Pancreas (tissue), 10 donors: ENCODE results near the gene HIP1R. TPM values are rescaled to one million over a fixed set of nuclear protein-coding genes. Genes with fewer than 3 reads are reported as not detected.
A peak's percentile ranks its signal among the peaks of the same experiment; 100 is the strongest.

Experiments used
- ATAC-seq, 4 donors: fragments of 200-7000 bp; cut with Tn5 transposase; one replicate each; pipeline versions ENCODE4 v1.8.0 to v1.9.1; 2020; ENCODE audit warnings: mild to moderate bottlenecking in 4 of 4, moderate library complexity in 4 of 4
- DNase-seq, 6 donors: peaks; one replicate each; pipeline ENCODE4 v3.0.0-alpha.2; 2020
- FAIRE-seq: peaks from 2 replicates; lab custom pipeline; 2012; peaks lifted over from hg19 to GRCh38; lab: Jason Lieb, UNC
- H3K27ac ChIP-seq, 4 donors: fragments of 200-600 bp; sonication (generic); 1 replicate in 3 of 4; 2 replicates in 1 of 4; pipeline versions ENCODE4 v1.5.0 to v1.8.0; 2020
- H3K27me3 ChIP-seq, 4 donors: fragments of 200-600 bp; one replicate each; pipeline ENCODE4 v1.8.0; 2021
- H3K36me3 ChIP-seq, 3 donors: fragments of 200-600 bp; sonication (generic) in 1 of 3; one replicate each; pipeline versions ENCODE4 v1.5.0 to v1.8.0; 2020 to 2021
- H3K4me1 ChIP-seq, 3 donors: fragments of 200-600 bp; one replicate each; pipeline ENCODE4 v1.8.0; 2021
- H3K4me3 ChIP-seq, 4 donors: fragments of 200-600 bp; sonication (generic) in 2 of 4; one replicate each; pipeline versions ENCODE4 v1.5.0 to v1.8.0; 2020 to 2021
- H3K9me3 ChIP-seq, 4 donors: fragments of 200-600 bp; one replicate each; pipeline ENCODE4 v1.8.0; 2021
- CTCF ChIP-seq, 4 donors: fragments of 200-600 bp; sonication (generic) in 3 of 4; IDR thresholded peaks; one replicate each; pipeline versions ENCODE4 v1.5.0 to v1.8.0; 2021; ENCODE audit warnings: antibody characterized with exemption in 4 of 4
- WGBS, 2 donors: extraction: QIAGEN DNeasy Blood & Tissue Kit; methylation state at CpG; one replicate each; pipeline ENCODE4 v1.1.7; 2013; 5-methylcytosine and 5-hydroxymethylcytosine counted together
- intact Hi-C, 3 donors: fragments of 100-400 bp; cut with DNase I; formaldehyde crosslinking; loops; one replicate each; pipeline versions ENCODE4 v1.11.1 to v1.14.2; 2022
- polyA plus RNA-seq, 2 donors: library from polyadenylated mRNA; stranded (reverse); fragments of 200-250 nt; gene quantifications; one replicate each; pipeline ENCODE4 v1.2.3, GENCODE V29; 2013
- total RNA-seq, 6 donors: library from RNA; stranded (reverse); fragmentation: NEBNext Ultra II Directional in 4 of 6; extraction: Animal tissue kit (Norgen Biotek cat#: 25700) in 4 of 6; gene quantifications; one replicate each; pipeline versions ENCODE4 v1.2.1 to v1.2.4, GENCODE V29; 2021 to 2023
- donor health status: healthy with polysubstance abuse.
- donor health status: DM: no; HTN: no; CAD: no; lungs with moderate emphysema.
- donor health status: DM: no; HTN: no; CAD: no.
- donor health status: control.
- donor health status: control.
- donor health status: Bipolar disorder and iron deficiency.
- donor health status: DM: yes; HTN: yes; CAD: no.
- donor health status: DM: no; HTN: no; CAD: no.
- donor health status: DM: no; HTN: no; CAD: no.
- donor health status: DM: yes; HTN: yes; CAD: no.

The HIP1R gene
- total and polyA plus RNA-seq, 8 donors = 41.0 to 206 (median 50.8) TPM

- H3K36me3 ChIP-seq = no peaks in the 10 kb centered on the region
- no peak overlapping the region for H3K27ac ChIP-seq
- FAIRE-seq (no peak), DNase-seq (peak in 1 of 6 donors; percentile 13), ATAC-seq (no peak)
- no peaks in the 10 kb centered on the region for H3K9me3 ChIP-seq
- no peaks in the 10 kb centered on the region for H3K27me3 ChIP-seq
- H3K4me3 ChIP-seq = no peak overlapping the region
- no peak for TF ChIP-seq CTCF (IDR thresholded peaks at IDR 0.05)
- WGBS, 2 donors = 68 to 75% methylated on average over 3 of the region's 3 CpGs
- intact Hi-C loops = no loop called here
- peaks cover 8 to 41% (median 26%) of the 10 kb centered on the region in 3 donors for H3K4me1 ChIP-seq
These were observed 41.5 kb downstream of the HIP1R start for GRCh38 chr12:122876731-122877130.

GRCh38 chr12:122878780-122879612, 43.7 kb downstream of the HIP1R start:
- no peak for ATAC-seq
- intact Hi-C loops = no loop called here
- no peaks in the 10 kb centered on the region for H3K36me3 ChIP-seq
- H3K4me3 ChIP-seq = no peak overlapping the region
- H3K9me3 ChIP-seq = no peaks in the 10 kb centered on the region
- TF ChIP-seq CTCF (IDR thresholded peaks at IDR 0.05) = no peak
- 83 to 84% methylated on average over 17 of the region's 17 CpGs for WGBS, 2 donors
- FAIRE-seq = no peak
- H3K27me3 ChIP-seq = no peaks in the 10 kb centered on the region
- DNase-seq = no peak
- peaks cover 8 to 26% (median 14%) of the 10 kb centered on the region in 3 donors for H3K4me1 ChIP-seq
- H3K27ac ChIP-seq = no peak overlapping the region

GRCh38 chr12:122880155-122880667, 45.0 kb downstream of the HIP1R start:
- Histone ChIP-seq H3K27ac (peak overlapping the region in 1 of 4 donors; percentile 33), H3K36me3 (no peaks in the 10 kb centered on the region), H3K27me3 (no peaks in the 10 kb centered on the region), H3K4me1 (peaks cover 8 to 32% (median 20%) of the 10 kb centered on the region in 3 donors), H3K9me3 (no peaks in the 10 kb centered on the region), H3K4me3 (no peak overlapping the region)
- WGBS, 2 donors = 57 to 59% methylated on average over 10 of the region's 10 CpGs
- no peak for DNase-seq
- FAIRE-seq = no peak
- no peak for TF ChIP-seq CTCF (IDR thresholded peaks at IDR 0.05)
- ATAC-seq = peak in 2 of 4 donors; percentile 24 to 30
- intact Hi-C loops = no loop called here

DNA sequence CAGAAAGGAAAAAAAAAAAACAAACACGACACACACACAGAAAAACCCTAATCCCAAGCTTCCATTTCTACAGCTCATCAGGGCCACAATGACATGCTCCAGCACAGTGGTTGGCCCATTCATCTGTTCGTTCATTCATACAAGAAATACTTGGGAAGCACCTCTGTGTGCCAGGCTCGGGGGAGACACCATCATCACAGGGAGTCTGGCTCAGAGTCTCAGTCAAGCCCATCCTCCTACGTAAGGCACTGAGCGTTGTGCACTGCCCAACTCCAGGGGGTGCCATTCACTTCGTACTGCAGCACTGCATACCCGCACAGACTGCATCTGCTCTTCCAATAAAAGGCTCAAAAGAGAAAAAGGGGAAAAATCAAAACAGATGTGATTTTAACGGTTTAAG, 45.4 kb downstream of the HIP1R start:
- FAIRE-seq (no peak), ATAC-seq (peak in 3 of 4 donors; percentile 58 to 76 (median 66)), DNase-seq (no peak)
- no peak for TF ChIP-seq CTCF (IDR thresholded peaks at IDR 0.05)
- no peak overlapping the region for H3K4me3 ChIP-seq
- intact Hi-C loops = no loop called here
- no peaks in the 10 kb centered on the region for H3K9me3 ChIP-seq
- 67 to 70% methylated on average over 8 of the region's 8 CpGs for WGBS, 2 donors
- H3K4me1 ChIP-seq = peaks cover 8 to 32% (median 20%) of the 10 kb centered on the region in 3 donors
- no peak overlapping the region for H3K27ac ChIP-seq
- no peaks in the 10 kb centered on the region for H3K27me3 ChIP-seq
- H3K36me3 ChIP-seq = no peaks in the 10 kb centered on the region
